SJCRH30 (cell line): ENCODE measurements around the gene KIF25. TPM values are rescaled to one million over a fixed set of nuclear protein-coding genes. Genes with fewer than 3 reads are reported as not detected.
"Not testable (repeated sequence)": the region's sequence is repeated elsewhere in the genome, so short reads cannot be mapped to it uniquely, and the experiment has no call there.

Experiments used
- DNase-seq, 2 experiments: peaks; one replicate each; pipeline ENCODE4 v3.0.0-alpha.2; 2015 to 2020
- H3K27ac ChIP-seq: fragments of 250-450 bp; sonication (Bioruptor Pico); 2 replicates; pipeline ENCODE4 v1.5.1; 2020; ENCODE audit warnings: mild to moderate bottlenecking, moderate library complexity
- H3K27me3 ChIP-seq: fragments of 250-450 bp; sonication (Bioruptor Pico); 2 replicates; pipeline ENCODE4 v1.5.1; 2020; ENCODE audit warnings: mild to moderate bottlenecking, moderate library complexity
- H3K36me3 ChIP-seq: fragments of 250-450 bp; sonication (Bioruptor Pico); 2 replicates; pipeline ENCODE4 v1.5.1; 2020; ENCODE audit warnings: mild to moderate bottlenecking, moderate library complexity
- H3K4me1 ChIP-seq: fragments of 250-450 bp; sonication (Bioruptor Pico); 2 replicates; pipeline ENCODE4 v1.5.1; 2020; ENCODE audit warnings: mild to moderate bottlenecking, moderate library complexity
- H3K4me3 ChIP-seq: fragments of 250-450 bp; sonication (Bioruptor Pico); 2 replicates; pipeline ENCODE4 v1.5.1; 2020; ENCODE audit warnings: mild to moderate bottlenecking, moderate library complexity
- H3K9me3 ChIP-seq: fragments of 250-450 bp; sonication (Bioruptor Pico); replicated peaks from 2 replicates; pipeline ENCODE4 v1.5.1; 2020; ENCODE audit warnings: mild to moderate bottlenecking, moderate library complexity
- total RNA-seq: library from RNA; depleted of rRNA; stranded (reverse); fragments of >200 nt; shearing (Covaris generic); gene quantifications from 2 replicates; pipeline ENCODE4 v1.2.3, GENCODE V29; 2014

The KIF25 gene
- total RNA-seq, 1 experiment from 2014 or later: 0.51 TPM

GRCh38 chr6:167965592-167966539, 31.6 kb upstream of the KIF25 start:
- H3K36me3 ChIP-seq: peaks cover 5% of the 10 kb centered on the region
- no peak overlapping the region for H3K27ac ChIP-seq
- no peaks in the 10 kb centered on the region for H3K4me1 ChIP-seq

DNA sequence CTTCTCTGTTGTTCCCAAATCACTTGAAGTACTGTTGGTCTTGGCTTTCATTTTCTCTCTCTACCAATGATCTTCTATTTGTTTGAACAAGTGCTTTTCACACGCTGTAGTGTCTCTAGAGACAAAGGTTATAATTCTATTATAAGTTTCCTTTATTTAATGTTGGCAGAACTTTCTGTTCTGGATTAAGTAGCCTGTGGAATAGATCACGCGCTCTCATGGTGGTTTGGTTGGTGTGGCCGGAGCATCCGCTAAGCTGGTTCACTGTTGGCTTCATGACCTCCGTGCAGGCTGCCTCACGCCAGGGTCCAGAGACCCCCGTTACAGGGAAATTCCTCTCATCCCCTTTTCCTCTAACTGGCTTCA, 30.9 kb upstream of the KIF25 start:
- H3K36me3 ChIP-seq: peaks cover 5% of the 10 kb centered on the region
- DNase-seq: no peak
- H3K27me3 ChIP-seq: no peaks in the 10 kb centered on the region
- no peak overlapping the region for H3K4me3 ChIP-seq
- no peak overlapping the region for H3K27ac ChIP-seq
- no peaks in the 10 kb centered on the region for H3K4me1 ChIP-seq
- H3K9me3 ChIP-seq: no peaks in the 10 kb centered on the region

More at GRCh38 chr6:167965592-167966539, 31.6 kb upstream of the KIF25 start:
- no peak overlapping the region for H3K4me3 ChIP-seq
- H3K9me3 ChIP-seq: no peaks in the 10 kb centered on the region
- no peaks in the 10 kb centered on the region for H3K27me3 ChIP-seq
- no peak for DNase-seq

GRCh38 chr6:167968091-167968490, 29.4 kb upstream of the KIF25 start:
- Histone ChIP-seq H3K27ac (no peak overlapping the region), H3K27me3 (no peaks in the 10 kb centered on the region), H3K9me3 (no peaks in the 10 kb centered on the region), H3K36me3 (peaks cover 5% of the 10 kb centered on the region), H3K4me1 (no peaks in the 10 kb centered on the region), H3K4me3 (no peak overlapping the region)
- DNase-seq: peak; percentile 39 to 60

- H3K9me3 ChIP-seq: no peaks in the 10 kb centered on the region
- no peak overlapping the region for H3K27ac ChIP-seq
- H3K27me3 ChIP-seq: no peaks in the 10 kb centered on the region
- DNase-seq: no peak
- H3K4me1 ChIP-seq: no peaks in the 10 kb centered on the region
- H3K4me3 ChIP-seq: no peak overlapping the region
- peaks cover 2% of the 10 kb centered on the region for H3K36me3 ChIP-seq
Observed at GRCh38 chr6:167970230-167970629, 27.2 kb upstream of the KIF25 start.

DNA sequence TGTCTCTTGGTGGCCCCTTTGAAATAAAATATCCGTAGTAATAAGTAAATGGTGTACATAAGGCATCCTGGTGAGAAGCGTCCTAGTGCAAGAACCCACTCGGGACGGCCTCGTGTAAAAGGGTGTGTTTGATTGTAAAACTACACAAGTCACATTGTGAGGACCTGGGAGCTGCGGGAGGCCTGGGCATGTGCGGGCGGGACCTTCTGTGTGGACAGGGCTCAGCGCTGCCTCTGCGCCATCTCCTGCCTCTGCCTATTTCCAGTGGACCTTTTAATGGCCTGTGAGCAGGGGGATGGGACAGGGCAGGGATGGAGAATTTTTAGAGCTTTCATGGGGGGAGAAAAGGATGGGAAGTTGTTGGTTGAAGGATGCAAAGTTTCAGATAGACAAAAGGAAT, 25.3 kb upstream of the KIF25 start:
- Histone ChIP-seq H3K9me3 (no peaks in the 10 kb centered on the region), H3K27ac (no peak overlapping the region)

GRCh38 chr6:167973148-167973885, 24.2 kb upstream of the KIF25 start:
- Histone ChIP-seq H3K36me3 (no peaks in the 10 kb centered on the region; the same call in none of the 2 replicates), H3K27me3 (no peaks in the 10 kb centered on the region), H3K9me3 (no peaks in the 10 kb centered on the region), H3K4me1 (no peaks in the 10 kb centered on the region), H3K27ac (no peak overlapping the region), H3K4me3 (no peak overlapping the region)
- no peak for DNase-seq

More for the DNA sequence above, 25.3 kb upstream of the KIF25 start:
- Histone ChIP-seq H3K4me3 (no peak overlapping the region), H3K36me3 (no peaks in the 10 kb centered on the region; the same call in none of the 2 replicates), H3K4me1 (no peaks in the 10 kb centered on the region), H3K27me3 (no peaks in the 10 kb centered on the region)
- no peak for DNase-seq

GRCh38 chr6:167974640-167975344, 22.7 kb upstream of the KIF25 start:
- no peak for DNase-seq
- no peak overlapping the region for H3K27ac ChIP-seq
- no peaks in the 10 kb centered on the region for H3K36me3 ChIP-seq
- H3K4me1 ChIP-seq: no peaks in the 10 kb centered on the region
- H3K27me3 ChIP-seq: no peaks in the 10 kb centered on the region
- H3K4me3 ChIP-seq: no peak overlapping the region
- no peaks in the 10 kb centered on the region for H3K9me3 ChIP-seq

- Histone ChIP-seq H3K4me3 (no peak overlapping the region), H3K36me3 (no peaks in the 10 kb centered on the region), H3K9me3 (no peaks in the 10 kb centered on the region), H3K4me1 (no peaks in the 10 kb centered on the region), H3K27me3 (no peaks in the 10 kb centered on the region), H3K27ac (no peak overlapping the region)
- DNase-seq: no peak
Observed at GRCh38 chr6:167975458-167975857, 22.0 kb upstream of the KIF25 start.

- H3K4me1 ChIP-seq, H3K27me3 ChIP-seq, H3K36me3 ChIP-seq, H3K4me3 ChIP-seq, DNase-seq, H3K9me3 ChIP-seq, H3K27ac ChIP-seq: not testable (repeated sequence)
Observed at GRCh38 chr6:167976116-167976657, 21.3 kb upstream of the KIF25 start.

GRCh38 chr6:167976708-167977107, 20.8 kb upstream of the KIF25 start:
- no peak for DNase-seq
- no peak overlapping the region for H3K27ac ChIP-seq
- no peak overlapping the region for H3K4me3 ChIP-seq
- H3K4me1 ChIP-seq: no peaks in the 10 kb centered on the region
- H3K9me3 ChIP-seq: no peaks in the 10 kb centered on the region
- no peaks in the 10 kb centered on the region for H3K36me3 ChIP-seq
- no peaks in the 10 kb centered on the region for H3K27me3 ChIP-seq

DNA sequence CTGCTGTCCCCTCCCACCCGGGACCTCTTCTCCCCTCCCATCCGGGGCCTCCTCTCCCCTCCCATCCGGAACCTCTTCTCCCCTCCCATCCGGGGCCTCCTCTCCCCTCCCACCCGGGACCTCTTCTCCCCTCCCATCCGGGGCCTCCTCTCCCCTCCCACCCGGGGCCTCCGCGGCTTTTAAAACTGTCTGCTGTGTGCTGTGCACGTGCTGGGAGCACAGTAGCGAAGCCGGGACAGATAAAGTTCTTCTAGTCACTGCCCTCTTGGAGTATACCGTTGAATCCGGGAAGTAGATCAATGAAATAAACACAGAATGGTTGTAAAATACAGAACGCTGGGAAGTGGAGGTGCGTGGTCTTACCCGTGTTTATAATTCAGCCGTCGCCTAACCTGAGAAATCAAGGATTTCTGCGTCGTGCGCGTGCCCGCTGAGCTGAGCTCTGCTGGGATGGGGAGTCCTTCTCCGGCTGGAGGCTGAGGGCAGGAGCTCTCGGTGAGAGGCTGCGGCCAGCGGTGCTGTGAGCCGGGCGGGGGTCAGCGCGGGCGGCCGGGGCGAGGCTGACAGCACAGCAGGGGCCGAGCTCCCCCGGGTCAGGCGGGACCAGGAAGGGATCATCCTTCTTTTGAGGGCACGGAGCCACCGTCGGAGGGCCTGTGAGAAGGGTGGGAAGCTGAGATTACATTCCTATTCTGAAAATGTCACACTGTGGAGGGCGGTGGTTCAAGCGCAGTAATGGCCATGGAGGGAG, 19.6 kb upstream of the KIF25 start:
- Histone ChIP-seq H3K27ac (no peak overlapping the region), H3K4me1 (no peaks in the 10 kb centered on the region), H3K36me3 (no peaks in the 10 kb centered on the region), H3K4me3 (no peak overlapping the region), H3K27me3 (no peaks in the 10 kb centered on the region), H3K9me3 (no peaks in the 10 kb centered on the region)
- no peak for DNase-seq

DNA sequence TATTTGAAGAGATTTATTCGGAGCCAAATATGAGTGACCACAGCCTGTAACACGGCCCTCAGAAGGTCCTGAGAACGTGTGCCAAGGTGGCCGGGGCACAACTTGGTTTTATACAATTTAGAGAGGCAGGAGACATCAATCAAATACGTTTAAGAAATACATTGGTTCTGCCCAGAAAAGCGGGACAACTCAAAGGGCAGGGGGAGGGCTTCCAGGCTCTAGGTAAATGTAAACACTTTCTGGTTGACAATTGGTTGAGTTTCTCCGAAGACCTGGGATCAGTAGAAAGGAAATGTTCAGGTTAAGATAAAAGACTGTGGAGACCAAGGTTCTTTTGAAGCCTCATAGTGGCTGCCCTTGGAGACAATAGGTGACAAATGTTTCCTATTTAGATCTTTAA, 18.9 kb upstream of the KIF25 start:
- Histone ChIP-seq H3K27ac (no peak overlapping the region), H3K27me3 (no peaks in the 10 kb centered on the region), H3K9me3 (no peaks in the 10 kb centered on the region), H3K4me1 (no peaks in the 10 kb centered on the region), H3K4me3 (no peak overlapping the region), H3K36me3 (no peaks in the 10 kb centered on the region)
- no peak for DNase-seq

- no peaks in the 10 kb centered on the region for H3K4me1 ChIP-seq
Observed at GRCh38 chr6:167979436-167980139, 17.9 kb upstream of the KIF25 start.

More at GRCh38 chr6:167979436-167980139, 17.9 kb upstream of the KIF25 start:
- Histone ChIP-seq H3K27ac (no peak overlapping the region), H3K9me3 (no peaks in the 10 kb centered on the region), H3K4me3 (no peak overlapping the region), H3K27me3 (no peaks in the 10 kb centered on the region), H3K36me3 (no peaks in the 10 kb centered on the region)
- DNase-seq: no peak
